GM18526 (cell line): ENCODE data around the gene UBL4A.

Experiments
- POLR2A ChIP-seq: IDR thresholded peaks from 3 replicates; pipeline ENCODE4 v1.6.1; 2011; ENCODE audit not compliant: insufficient read length; ENCODE audit errors: extremely low read depth

Gene UBL4A

DNA sequence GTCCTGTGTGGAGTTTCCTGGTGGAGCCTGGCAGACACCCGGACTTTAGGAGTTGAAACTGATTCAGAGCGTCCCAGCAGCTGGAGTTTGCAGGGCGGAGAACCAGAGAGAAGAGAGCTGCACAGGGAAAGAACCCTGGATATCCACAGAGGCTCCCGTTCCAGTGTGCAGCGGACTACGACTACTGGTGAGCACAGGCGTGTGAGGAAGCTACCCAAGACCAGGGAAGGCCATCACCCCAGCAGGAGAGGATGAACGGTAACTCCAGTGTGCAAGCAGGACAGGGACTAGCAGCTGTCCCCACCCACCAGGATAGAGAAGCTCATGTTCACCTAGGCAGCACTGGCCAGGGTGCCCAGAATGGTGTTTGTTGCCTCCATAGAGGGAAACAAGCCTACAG lies 9.6 kb downstream of the UBL4A start:
- TF ChIP-seq POLR2A: no peak

DNA sequence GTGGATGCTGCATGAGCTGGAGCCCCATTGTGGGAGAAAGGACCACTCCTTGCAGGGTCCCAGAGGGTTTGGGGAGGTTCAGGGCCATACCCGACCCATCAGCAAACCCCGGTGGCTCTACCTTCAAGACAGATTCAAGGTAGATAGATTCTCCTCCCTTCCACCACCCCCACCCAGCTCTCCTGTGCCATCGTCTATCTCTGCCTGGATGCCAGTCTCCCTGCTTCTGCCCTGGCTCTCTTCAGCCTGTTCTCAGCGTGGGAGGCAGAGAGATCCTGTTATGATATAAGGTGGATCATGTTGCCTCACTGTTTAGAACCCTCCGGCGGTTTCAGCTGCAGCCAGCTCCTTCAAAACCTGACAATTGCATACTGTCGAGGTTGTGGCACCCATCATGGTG lies 12.7 kb downstream of the UBL4A start:
- TF ChIP-seq POLR2A: no peak

DNA sequence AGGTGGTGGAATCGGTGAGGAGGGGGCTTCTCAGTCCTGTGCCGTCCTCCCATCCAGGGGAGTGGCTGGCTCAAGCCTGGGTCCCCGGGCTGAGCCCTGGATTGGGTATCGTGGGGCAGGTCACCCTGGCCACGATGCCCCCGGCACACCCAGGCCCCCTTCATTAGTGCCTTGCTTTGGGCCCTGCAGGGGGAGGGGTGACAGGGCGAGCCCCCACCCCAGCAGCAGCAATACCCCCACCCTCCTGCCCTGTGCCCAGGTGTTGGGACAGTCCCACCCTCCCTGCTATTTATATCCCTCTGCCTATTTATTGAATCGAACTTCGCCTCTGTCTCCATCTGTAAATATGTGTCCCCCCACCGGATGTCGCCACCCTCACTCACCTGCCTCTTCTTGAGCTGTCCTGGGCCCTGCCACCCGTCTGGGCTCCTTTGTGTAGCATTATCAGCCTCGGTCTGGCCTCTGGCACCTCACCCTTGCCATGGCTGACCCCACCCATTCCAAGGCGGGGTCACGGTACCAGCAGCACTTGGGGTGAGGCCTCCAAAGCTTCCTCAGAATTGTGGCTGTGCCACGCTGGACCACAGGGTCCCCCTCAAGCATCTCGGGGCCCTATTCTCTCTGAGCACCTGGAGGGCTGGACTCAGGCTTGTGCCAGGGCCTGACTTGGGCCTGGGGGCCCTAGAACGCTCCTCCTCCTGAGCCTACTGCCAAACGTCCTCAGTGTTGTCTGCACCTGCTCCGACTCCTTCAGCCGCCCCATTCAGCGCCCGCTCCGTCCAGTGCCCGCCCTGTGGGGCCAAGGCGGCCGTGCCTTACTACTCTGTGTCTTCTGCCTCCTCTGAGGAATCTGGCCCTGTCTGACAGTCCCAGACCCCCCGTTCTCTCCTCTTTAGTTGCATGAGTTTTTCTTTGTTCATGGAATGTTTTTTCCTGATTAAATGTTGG lies 13.5 kb downstream of the UBL4A start:
- no peak for TF ChIP-seq POLR2A

DNA sequence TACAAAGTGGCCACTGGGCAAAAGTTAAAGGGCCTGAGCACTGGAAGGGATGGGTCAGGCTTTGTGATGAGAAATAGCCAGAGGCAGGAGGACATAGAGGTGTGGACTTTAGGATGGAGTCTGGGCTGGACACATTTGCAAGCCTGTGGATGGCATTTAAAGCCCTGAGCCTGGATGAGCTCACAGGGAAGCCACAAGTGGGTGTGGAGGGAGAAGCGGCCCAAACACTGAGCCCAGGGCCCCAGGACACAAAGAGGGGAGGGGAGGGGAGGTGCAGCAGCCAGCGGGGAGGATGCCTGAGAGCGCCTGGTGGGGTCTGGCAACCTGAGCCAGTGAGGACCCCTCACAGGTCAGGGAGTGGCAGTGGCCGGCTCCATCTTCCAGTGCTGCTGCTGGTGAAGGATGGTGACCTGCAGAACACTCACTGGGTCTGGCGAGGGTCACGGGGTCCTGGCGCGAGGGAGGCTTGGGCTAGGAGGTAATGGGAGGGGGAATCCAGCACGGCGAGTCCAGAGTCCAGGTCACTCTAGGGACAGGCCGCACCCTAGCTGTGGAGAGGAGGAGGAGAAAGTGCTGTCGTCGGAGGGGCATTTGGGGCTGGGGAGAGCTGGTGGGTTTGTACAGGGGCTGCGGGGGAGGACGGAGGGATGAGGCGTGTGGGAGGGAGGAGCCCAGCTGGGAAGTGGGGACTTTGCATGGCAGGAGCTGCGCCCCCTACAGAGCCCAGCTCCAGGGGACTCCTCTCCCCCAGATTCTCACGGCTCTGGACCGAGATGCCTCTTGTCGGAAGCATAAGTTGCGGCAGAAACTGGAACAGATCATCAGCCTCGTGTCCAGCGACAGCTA lies 14.4 kb downstream of the UBL4A start:
- TF ChIP-seq POLR2A: no peak

DNA sequence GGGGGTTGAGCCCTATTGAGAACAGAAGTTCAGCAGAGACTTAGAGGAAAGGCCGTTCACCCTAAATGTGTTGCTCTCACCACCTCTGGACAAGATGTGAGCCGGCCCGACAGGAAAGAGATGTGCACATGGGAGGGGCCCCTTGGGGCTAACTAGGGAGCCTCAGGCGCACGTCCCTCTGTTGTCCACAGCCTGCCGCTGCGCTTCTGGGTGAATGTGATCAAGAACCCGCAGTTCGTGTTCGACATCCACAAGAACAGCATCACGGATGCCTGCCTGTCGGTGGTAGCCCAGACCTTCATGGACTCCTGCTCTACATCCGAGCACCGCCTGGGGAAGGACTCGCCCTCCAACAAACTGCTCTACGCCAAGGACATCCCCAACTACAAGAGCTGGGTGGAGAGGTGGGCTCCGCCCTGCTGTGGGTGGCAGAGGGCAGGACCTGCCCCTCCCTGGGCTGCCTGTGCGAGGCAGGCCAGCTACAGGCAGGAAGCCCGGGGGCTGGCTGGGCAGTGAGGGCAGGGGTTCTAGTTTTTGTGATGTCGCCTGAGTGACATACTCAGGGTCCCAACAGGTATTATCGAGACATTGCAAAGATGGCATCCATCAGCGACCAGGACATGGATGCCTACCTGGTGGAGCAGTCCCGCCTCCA lies 15.4 kb downstream of the UBL4A start:
- no peak for TF ChIP-seq POLR2A

DNA sequence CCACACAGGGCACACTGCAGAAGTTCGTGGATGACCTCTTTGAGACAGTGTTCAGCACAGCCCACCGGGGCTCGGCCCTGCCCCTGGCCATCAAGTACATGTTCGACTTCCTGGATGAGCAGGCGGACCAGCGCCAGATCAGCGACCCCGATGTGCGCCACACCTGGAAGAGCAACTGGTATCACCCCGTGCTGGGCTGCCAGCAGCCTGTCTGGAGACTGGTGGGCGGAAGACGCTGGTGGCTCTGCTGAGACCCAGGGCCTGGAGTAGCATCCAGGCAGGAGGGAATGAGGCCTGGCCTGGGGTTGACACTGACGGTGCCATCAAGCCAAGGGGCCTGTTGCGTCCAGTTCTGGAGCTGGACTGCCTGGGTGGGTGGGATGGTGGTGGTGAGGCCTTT lies 16.0 kb downstream of the UBL4A start:
- TF ChIP-seq POLR2A: no peak

DNA sequence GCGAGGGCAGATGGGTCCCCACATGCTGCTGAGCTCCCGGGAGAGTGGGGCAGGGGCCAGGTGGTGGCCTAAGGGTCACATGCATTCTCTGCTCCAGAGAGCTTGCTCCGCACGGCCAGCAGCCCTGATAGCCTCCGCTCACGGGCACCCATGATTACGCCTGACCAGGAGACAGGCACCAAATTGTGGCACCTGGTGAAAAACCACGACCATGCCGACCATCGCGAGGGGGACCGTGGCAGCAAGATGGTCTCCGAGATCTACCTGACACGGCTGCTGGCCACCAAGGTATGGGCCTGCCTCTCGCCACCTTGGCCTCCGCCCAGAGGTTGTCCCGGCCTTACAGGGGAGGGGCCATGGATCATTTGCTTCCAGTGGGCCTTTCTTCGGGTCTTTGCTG lies 16.5 kb downstream of the UBL4A start:
- no peak for TF ChIP-seq POLR2A

DNA sequence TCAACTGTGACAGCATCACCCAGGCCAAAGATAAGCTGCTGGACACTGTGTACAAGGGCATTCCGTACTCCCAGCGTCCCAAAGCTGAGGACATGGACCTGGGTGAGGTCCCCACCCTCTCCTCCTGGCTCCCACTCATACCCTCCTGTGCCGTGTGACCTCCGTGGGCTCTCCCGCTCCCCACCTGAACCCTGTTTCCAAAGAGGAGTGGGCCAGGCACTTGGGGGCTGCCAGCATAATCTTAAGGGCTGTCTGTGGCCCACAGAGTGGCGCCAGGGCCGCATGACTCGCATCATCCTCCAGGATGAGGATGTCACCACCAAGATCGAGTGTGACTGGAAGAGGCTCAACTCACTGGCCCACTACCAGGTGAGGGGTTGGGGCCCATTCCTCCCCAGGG lies 17.3 kb downstream of the UBL4A start:
- no peak for TF ChIP-seq POLR2A

DNA sequence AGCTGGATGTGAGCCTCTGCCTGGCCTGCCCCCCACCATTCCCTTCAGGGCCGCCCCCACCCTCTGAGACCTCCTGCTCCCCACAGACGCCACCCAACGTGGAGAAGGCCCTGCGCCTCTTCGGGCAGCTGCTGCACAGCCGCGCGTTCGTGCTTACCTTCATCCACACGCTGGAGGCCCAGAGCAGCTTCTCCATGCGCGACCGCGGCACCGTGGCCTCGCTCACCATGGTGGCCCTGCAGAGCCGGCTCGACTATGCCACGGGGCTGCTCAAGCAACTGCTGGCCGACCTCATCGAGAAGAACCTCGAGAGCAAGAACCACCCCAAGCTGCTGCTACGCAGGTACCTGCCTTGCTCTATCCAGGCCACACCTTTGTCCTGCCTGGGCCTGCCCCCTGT lies 18.2 kb downstream of the UBL4A start:
- TF ChIP-seq POLR2A: no peak

DNA sequence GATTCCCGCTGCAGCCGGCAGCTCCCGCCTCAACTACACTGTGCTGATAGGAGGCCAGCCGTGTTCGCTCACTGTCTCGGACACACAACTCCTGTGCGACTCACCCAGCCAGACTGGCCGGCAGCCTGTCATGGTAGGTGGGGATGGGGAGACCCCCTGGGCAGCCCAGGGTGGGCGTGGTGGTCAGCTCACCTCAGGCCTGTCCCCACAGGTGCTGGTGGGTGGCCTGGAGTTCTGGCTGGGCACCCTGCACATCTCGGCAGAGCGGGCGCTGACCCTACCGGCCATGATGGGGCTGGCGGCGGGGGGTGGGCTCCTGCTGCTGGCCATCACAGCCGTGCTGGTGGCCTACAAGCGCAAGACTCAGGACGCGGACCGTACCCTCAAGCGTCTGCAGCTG lies 18.9 kb downstream of the UBL4A start:
- no peak for TF ChIP-seq POLR2A

DNA sequence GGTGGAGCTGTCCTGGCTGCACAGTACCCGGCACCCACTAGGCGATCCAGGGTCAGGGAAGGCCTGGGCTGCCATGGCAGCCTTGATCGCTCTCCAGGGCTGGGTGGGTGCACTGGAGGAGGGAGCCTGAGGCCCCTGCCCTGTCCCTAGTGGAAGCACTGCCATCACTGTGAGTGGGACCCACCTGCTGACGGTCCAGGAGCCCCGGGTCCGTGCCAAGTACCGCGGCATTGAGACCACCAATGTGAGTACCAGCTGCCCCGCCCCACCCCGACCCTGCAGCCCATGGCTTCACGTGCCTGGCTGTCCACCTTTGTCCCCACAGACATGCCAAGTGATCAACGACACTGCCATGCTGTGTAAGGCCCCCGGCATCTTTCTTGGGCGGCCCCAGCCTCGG lies 19.5 kb downstream of the UBL4A start:
- TF ChIP-seq POLR2A: no peak

DNA sequence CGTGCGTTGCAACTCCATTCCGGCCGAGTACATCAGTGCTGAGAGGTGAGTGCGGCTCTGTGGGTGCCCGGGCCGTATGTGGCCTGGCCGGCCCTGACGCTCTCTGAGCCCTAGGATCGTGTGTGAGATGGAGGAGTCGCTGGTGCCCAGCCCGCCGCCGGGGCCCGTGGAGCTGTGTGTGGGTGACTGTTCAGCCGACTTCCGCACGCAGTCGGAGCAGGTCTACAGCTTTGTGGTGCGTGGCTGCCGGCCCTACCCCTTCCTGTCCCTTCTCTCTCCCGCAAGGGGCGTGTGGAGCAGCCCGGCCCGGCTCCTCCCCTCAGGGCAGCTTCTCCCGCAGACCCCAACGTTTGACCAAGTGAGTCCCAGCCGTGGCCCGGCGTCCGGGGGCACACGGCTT lies 20.4 kb downstream of the UBL4A start:
- no peak for TF ChIP-seq POLR2A

DNA sequence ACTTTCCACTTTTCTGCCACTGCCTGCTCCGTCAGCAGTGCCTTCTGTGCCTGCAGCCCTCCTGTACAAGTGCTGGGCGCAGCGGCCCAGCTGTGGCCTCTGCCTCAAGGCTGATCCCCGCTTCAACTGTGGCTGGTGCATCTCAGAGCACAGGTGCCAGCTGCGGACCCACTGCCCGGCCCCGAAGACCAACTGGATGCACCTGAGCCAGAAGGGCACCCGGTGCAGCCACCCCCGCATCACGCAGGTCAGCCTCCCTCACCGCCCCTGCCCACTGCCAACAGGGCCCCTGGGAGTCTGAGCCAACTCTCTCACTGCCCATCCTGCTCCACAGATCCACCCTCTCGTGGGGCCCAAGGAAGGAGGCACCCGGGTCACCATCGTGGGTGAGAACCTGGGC lies 20.8 kb downstream of the UBL4A start:
- TF ChIP-seq POLR2A: no peak

DNA sequence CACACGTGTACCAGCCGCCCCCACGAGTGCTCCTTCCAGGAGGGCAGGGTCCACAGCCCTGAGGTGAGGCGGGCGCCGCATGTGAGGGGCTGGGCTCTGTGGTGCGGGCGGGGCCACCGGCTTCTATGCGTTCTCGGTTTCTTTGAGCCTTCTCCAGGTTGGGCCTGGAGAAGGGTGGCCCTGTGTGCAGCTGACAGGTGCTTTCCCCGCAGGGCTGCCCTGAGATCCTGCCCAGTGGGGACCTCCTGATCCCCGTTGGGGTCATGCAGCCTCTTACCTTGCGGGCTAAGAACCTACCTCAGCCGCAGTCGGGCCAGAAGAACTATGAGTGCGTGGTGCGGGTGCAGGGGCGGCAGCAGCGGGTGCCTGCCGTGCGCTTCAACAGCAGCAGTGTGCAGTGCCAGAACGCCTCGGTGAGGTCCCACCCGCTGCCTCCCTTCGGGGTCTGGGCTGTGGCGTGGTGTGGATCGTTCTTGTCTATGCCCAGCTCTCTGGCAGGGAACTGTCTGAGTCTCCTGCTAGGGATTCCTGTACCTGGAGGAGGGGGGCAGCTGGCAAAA lies 21.5 kb downstream of the UBL4A start:
- no peak for TF ChIP-seq POLR2A

DNA sequence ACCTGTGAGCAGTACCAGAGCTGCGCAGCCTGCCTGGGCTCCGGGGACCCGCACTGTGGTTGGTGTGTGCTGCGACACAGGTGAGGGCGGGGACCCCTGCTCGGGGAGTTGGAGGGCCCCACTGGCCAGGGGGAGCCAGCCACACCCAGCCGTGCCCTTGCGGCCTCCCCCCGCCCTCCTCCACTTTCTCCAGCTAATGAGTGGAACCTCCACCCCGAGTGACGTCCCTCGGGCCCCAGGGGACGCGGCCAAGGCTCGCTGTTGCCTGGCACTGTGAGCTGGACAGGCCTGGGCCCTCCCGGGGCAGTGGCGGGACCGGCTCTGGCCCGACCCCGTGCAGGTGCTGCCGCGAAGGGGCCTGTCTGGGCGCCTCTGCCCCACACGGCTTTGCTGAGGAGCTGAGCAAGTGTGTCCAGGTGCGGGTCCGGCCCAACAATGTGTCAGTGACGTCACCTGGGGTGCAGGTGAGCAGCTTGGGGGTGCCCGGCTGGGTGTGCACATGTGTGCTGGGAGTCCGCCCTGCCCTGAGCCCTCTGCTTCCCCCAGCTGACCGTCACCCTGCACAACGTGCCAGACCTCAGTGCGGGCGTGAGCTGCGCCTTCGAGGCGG lies 22.7 kb downstream of the UBL4A start:
- TF ChIP-seq POLR2A: no peak

DNA sequence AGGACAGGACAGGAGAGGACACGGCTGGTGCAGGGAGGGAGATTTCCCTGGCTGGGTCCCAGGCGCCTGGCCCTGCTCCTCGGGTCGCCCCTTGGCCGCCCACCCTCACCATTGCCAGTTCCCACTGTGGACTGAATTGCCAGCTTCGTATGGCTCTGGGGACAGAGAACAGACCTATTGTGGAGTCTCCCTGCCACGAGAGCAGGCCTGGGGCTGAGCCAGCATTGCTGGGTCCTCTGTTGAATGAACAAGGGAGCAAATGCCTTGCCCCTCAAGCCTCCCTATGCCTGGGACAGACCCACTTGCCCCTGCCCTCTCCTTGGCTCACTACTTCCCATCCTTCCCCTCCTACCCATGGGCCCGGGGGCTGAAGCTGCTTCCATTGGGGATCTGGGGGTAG lies 24.0 kb downstream of the UBL4A start:
- TF ChIP-seq POLR2A: no peak

DNA sequence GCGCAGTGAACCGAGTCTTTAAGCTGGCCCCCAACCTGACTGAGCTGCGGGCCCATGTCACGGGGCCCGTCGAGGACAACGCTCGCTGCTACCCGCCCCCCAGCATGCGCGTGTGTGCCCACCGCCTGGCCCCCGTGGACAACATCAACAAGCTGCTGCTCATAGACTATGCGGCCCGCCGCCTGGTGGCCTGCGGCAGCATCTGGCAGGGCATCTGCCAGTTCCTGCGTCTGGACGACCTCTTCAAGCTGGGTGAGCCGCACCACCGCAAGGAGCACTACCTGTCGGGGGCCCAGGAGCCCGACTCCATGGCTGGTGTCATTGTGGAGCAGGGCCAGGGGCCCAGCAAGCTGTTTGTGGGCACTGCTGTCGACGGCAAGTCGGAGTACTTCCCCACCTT lies 26.1 kb downstream of the UBL4A start:
- TF ChIP-seq POLR2A: no peak
